CD4-positive, alpha-beta T cell treated with Interleukin-17A for 1 hour (primary cell): ENCODE data around the gene CDK10.

Source experiments
- DNase-seq: peaks from one replicate; pipeline ENCODE4 v3.0.0-alpha.2; 2020

CDK10 gene

DNA sequence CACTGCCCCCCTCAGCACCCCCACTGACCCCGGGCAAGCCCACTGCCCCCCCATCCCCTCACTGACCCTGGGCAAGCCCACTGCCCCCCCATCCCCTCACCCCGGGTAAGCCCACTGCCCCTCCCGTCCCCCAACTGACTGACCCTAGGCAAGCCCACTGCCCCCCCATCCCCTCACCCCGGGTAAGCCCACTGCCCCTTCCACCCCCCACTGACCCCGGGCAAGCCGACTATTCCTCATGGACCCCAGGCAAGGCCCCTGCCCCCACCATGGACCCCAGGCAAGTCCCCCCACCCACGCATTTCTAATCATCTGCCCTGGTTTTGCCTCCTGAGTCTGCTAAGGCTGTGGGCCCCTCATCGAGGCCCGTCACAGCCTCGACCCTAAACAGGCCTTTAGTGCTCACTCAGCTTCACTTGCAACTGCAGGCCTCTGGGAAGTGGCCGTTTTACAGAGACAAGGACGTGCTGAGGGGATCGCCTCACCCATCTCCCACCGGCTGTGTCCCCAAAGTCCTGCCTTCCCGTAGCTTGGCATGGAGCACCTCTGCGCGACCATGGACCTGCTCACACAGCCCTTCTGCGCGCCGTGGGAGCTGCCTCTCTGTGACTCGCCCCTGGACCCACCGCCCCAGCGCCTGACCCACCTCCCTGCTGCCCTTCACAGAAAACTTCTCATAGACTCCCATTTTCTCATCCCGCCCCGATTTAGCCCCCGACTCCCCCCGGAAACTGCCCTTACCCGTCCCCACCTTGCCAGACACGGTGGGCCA is 30.6 kb downstream of the CDK10 start:
- DNase-seq = no peak

DNA sequence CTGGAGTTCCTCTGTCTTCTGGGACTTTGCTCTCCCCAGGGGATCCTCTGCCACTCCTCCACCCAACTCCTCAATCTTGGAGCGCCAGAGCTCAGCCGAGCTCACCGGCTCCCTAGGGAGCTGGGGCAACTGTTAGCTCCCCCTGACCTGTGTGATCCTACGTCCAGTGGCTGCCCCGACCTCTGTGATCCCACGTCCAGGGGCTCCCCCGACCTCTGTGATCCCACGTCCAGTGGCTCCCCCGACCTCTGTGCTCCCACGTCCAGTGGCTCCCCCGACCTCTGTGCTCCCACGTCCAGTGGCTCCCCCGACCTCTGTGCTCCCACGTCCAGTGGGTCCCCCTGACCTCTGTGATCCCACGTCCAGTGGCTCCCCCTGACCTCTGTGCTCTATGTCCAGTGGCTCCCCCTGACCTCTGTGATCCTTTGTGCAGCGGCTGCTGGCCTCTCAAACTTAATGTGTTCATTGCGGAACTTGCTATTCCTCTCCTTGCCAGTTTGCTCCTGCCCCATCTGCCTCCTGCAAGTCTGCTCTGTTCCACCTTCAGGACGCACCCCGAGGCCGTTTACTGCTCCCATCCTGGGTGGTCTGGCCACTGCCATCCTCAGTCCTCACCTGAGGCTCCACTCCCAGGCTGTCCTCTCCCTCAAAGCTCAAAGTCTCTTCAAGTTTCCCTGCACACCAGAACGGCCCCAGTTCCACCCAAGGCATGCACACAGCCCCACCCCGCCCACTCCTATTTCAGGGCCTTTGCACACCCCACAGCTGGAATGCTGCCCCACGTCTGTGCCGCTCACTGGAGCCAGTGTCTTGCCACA is 31.4 kb downstream of the CDK10 start:
- no peak for DNase-seq

DNA sequence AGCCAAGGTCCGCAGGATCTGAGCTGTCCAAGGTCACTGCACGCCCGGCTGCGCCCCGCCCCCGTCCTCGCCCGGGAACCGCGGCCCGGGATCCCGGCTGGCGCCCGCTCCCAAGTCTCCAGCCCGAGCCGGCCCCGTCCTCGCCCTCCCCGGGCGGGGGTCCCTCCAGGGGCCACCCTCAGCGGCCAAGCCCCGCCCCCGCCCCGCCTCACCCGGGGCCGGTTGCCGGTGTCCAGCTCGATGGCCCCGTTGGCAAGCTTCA is 34.0 kb downstream of the CDK10 start:
- no peak for DNase-seq

DNA sequence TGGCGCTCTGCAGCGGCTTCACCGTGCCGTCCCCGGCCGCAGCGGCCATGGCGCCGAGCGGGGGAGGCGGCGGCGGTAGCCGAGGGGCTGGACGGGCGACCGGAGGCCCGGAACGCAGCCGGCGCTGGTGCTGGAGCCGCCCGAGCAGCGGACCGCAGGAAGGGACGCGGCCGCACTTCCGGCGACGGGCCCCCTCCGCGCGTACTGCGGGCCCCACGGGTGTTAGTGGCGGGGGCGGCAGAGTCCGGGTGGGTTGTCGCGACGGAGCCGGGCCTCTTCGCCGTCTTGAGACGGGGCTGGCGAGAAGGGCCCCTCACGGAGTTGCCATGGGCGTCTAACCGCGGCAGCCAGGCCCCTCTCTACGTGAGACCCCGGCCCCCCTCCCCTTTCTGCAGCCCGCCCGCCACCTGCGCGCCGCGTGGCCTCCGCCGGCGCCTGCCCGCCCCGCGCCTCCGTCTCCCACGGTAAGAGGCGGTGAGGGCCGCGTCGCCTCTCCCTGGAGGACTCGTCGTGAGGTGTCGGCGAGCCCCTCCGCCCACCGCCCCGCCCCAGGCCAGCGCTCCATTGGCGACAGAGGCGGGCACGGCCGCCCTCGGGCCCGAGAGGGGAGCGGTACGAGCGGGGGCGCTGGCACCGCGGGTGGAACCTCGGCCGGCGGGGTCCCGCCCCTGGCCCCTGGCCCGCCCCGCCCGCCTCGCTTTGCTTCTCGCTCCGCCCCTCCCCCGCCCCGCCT is 34.5 kb downstream of the CDK10 start, which contains the start of the genes VPS9D1 and ZNF276:
Gene VPS9D1 (minus strand): TSS at position 86 of the 733 bp plus-strand sequence. CDS start 37 bp downstream, at position 49.
Gene ZNF276 (plus strand): TSS at position 725 of the 733 bp plus-strand sequence. CDS start 104 bp downstream, outside the sequence.
- peak; percentile 85 for DNase-seq

DNA sequence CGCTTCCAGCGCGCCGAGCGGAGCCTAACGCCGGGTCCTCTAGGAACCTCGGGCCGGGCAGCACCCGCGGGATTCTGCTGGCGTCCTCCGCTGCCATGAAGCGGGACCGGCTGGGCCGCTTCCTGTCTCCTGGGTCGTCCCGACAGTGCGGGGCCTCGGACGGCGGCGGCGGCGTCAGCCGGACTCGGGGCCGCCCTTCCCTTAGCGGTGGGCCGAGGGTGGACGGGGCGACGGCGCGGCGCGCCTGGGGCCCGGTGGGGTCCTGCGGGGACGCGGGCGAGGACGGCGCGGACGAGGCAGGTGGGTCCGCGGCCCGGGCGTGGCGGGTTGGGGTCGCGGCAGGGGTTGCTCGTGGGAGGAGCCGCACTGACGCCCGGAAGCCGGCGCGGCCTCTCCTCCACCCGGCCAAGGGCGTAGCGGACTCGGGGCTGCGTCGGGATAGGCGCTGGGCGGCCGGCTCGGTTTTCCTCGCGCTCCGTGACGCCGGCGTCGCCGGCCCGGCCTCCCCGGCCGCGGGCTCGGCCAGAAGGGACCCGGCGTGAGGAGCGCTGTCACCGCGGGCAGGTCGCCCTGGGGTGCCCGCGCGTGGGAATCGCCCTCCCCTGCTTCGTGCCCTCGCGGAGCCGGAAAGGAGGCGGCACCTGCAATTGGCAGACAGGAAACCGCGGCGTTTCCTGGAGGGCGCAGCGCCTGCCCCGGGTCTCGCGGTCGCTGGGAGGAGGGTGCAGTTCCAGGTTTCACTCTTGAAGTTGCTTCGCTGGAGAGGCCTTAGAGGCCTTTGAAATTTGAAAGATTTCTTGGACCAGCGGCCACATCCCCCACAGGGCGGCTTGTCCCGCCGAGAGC is 35.3 kb downstream of the CDK10 start:
- peak; percentile 93 for DNase-seq

DNA sequence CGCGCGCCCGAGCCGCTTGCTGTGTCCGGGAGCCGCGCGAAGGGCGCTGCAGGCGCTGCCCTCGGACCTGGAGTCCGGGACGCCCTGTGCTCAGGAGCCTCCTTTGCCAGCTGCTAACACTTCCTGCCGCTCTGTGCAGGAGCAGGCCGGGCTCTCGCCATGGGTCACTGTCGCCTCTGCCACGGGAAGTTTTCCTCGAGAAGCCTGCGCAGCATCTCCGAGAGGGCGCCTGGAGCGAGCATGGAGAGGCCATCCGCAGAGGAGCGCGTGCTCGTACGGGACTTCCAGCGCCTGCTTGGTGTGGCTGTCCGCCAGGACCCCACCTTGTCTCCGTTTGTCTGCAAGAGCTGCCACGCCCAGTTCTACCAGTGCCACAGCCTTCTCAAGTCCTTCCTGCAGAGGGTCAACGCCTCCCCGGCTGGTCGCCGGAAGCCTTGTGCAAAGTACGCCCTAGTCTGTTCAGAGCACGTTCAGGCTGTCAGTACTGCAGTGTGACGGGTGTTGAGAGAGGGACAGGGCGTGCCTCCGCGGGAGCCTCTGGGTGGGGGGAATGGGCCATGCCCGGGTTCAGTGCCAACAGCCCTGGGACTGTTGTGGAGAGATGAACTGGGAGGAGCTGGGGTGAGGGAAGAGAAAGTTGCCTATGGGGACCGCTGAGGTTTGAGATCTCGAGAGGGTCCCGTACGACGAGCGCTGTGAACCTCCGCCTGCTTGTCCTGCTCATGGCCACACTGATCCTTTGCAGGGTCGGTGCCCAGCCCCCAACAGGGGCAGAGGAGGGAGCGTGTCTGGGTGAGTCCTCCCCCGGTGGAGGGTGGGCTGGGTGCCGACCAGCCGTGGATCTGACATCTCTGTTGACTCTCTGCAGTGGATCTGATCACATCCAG is 36.1 kb downstream of the CDK10 start:
- peak; percentile 83 for DNase-seq

DNA sequence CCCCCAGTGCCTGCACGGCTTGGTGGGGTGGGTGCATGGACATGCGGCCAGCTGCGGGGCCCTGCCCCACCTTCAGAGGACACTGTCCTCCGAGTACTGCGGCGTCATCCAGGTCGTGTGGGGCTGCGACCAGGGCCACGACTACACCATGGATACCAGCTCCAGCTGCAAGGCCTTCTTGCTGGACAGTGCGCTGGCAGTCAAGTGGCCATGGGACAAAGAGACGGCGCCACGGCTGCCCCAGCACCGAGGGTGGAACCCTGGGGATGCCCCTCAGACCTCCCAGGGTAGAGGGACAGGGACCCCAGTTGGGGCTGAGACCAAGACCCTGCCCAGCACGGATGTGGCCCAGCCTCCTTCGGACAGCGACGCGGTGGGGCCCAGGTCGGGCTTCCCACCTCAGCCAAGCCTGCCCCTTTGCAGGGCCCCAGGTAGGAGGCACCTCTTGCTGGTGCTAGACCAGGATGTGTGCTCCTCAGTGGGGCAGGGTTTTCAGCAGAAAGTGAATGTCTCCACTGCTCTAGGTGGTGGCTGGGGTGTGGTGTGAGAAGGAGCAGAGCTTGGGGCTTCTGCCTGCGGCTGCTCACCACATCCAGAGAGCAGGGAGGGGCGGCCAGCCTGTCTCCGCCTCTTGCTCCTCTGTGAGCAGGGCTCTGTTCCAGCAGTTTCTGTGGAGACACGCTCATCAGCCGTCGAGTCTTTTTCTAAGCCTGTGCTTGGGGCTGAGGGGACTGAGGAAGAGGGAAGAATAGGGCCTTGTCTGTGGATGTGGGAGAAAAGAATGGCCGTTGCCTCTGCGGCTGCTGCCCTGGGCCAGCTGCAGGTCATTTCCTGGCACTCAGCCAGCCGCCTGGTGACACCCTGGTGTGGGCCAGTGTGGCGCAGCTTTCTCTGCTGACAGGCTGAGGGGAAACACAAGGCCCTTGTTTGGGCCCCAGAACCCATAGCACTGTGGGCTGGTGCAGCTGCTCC is 37.1 kb downstream of the CDK10 start:
- DNase-seq = peak; percentile 91

DNA sequence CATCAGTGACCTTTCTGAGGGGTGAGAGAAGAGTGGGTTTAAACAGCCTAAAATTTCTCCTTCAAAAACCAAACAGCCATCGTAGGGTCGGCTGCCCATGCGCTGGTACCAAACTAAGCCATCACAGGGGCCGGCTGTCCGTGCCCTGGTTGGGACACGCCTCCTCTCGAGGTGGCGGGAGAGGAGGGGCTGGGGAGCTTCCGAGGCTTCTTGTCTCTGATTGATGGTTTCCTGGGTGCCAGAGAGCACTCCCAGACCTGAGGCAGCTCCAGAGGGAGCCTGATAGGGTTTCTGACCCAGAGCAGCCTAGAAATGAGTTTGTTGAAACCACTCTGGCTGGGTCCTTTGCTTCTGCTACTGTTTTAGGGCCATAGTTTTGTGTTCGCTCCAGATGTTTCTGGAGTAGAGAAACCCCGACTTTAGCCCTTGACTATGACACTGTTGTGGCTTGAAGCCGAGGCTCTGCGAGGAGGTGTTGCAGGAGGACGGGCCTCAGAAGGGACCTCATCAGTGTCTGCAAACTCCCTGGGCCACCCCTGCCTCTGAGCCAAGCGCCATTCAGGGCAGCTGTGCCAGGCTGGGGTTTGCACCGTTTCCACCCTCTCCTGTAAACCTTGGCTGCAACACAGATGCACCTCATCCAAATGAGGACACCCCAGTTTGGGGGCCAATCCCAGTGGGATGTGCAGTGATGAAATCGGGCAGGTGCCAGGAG is 41.1 kb downstream of the CDK10 start:
- DNase-seq = no peak

DNA sequence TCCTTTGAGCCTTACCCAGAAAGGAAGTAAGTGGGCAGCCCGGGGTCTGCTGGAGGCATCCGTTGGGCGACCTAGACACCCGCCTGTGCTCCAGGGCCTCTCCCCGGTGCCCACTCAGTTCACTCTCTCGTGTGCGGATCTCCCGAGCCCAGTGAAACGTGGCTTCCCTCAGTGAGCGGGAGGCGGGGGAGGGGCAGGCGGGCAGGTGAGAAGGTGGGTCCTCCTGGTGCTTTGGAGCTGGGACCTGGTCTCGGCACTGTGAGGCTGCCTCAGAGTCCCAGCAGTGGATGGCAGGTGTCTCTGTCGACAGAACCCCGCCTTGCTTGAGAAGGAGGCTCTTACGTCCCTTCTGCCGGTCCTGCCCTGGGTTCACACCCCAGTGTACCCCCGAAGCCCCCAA is 42.8 kb downstream of the CDK10 start:
- no peak for DNase-seq

DNA sequence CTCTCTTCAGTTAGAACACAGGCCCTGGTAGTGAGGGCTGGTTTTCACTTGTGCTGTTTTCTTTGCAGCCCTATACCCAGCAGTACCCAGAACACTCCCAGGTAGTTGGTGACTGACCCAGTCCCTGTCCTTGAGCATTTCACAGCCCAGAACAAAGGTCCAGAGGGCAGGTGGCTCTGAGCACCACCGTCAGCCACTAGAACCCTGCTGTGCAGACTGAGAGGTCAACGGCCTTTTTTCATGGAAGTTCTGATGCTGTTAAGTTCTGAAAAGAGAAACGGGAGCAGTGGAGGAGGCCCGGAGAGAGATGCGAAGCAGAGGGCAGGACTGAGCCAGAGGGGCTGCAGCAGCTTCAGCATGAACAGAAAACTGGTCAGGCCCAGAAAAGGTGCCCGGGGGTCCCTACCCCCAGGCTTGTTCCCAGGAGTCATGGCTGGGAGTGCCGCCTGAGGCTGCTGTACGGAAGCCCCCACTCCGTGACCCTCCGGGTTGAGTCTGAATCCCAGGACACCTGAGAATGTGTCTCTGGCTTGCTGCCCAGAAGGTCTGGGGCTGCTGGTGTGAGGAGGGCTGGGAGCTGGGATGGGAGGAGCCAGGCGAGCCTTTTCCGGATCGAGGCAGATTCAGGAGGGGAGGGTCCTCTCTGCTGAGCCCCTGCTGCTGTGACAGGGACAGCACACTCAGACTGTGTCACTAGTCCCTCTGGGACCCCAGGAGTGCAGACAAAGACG is 43.5 kb downstream of the CDK10 start:
- no peak for DNase-seq

DNA sequence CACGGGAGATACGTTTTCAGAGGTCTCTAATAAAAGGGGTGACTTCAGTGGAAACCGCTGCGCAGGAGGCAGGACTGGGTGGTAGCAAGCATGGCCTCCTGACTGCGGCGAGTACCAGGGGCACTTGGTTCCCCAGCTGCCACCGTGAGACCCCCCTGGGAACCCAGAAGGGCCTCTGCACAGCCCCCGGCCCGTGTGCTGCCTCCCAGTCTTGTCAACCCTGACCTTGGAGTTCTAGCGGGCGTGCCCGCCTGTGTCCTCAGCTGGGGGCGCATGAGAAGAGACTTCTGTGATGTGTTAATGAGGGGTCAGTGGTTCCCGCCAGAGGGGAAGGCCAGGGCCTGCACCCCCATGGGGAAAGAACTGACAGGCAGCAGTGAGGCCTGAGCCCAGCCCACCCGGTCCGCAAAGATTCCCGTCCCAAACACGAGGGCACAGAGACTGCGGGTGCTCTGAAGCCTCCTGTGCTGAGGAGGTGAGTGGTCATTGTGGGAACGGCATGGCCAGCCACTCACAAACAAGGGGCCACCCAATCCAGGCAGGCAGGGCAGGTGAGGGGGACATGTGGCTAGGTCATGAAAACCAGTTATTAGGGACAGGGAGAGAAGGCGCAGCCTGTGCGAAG is 44.2 kb downstream of the CDK10 start:
- no peak for DNase-seq

DNA sequence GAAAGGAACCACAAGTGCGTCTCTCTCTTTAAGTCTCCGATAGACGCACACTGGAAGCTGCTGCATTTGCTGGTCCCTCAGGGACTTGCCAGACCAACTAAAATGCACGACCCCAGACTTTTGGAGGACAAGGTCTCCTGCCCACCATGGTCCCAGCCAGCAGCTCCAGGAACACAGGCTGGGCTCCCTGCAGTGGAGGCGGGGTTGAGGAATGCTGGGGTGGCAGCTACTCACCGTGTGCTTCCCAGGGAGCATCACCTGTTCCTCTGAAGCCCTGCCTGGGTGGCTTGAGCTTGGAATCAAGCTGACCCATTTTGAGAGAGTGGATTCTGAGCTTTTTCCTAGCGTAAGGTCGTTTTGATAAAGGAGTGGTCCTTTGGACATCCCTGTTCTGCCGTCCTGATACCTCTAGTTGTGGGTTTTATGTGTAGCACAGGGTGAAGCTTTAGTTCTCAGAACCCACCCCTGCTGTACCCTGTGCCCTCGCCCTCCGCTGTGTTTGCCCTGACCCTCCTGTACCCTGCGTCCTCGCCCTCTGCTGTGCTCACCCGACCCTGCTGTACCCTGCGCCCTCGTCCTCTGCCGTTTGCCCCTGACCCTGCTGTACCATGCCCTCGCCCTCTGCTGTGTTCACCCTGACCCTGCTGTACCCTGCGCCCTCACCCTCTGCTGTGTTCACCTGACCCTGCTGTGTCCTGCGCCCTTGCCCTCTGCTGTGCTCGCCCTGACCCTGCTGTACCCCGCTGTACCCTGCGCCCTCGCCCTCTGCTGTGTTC is 45.8 kb downstream of the CDK10 start:
- DNase-seq = no peak

DNA sequence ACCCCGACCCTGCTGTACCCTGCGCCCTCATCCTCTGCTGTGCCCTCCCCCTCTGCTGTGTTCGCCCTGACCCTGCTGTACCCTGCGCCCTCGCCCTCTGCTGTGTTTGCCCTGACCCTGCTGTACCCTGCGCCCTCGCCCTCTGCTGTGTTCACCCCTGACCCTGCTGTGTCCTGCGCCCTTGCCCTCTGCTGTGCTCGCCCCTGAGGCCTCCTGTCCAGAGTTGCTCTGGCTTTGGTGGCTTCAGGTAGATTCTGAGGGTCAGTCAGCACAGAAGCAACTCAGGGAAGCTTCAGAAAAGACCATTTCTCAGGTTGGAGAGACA is 46.4 kb downstream of the CDK10 start:
- DNase-seq = no peak

DNA sequence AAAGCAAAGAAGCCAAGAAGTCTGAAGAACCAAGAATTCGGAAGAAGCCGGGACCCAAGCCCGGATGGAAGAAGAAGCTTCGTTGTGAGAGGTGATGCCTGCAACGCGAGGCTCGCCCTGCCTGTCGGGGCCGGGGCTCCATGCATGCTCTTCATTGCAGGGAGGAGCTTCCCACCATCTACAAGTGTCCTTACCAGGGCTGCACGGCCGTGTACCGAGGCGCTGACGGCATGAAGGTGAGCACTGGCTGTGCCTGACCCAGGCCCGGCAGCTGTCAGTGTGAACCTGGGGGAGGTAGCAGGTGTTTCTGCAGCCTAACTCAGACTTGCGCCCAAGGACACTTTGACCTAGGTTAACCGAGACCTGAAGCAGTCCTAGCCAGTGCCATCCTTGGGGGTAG is 46.8 kb downstream of the CDK10 start:
- DNase-seq = no peak

DNA sequence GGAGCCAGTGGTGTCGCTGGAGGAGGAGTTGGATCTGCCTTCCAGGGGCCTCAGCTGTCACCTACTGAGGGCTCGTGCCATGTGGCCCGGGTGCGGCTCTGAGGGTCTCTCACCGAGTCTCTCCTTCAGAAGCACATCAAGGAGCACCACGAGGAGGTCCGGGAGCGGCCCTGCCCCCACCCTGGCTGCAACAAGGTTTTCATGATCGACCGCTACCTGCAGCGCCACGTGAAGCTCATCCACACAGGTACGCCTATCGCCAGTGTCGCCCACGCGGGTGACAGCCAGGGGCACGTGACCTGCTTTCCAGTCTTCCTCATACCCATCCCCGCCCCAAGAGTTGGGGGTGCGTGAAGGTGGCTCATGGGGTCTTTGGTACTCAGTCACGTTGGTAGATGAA is 47.3 kb downstream of the CDK10 start:
- DNase-seq = no peak

DNA sequence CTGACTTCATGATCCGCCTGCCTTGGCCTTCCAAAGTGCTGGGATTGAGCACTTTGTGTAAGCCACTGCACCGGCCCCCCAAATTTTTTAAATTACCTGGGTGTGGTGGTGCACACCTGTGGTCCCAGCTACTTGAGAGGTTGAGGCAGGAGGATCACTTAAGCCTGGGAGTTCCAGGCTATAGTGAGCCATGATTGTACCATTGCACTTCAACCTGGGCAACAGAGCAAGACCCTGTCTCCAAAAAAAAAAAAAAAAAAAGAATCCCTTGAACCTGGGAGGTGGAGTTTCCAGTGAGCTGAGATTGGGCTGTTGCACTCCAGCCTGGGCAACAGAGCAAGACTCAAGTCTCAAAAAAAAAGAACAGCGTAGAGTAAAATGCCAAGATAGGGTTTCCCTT is 50.1 kb downstream of the CDK10 start:
- no peak for DNase-seq

DNA sequence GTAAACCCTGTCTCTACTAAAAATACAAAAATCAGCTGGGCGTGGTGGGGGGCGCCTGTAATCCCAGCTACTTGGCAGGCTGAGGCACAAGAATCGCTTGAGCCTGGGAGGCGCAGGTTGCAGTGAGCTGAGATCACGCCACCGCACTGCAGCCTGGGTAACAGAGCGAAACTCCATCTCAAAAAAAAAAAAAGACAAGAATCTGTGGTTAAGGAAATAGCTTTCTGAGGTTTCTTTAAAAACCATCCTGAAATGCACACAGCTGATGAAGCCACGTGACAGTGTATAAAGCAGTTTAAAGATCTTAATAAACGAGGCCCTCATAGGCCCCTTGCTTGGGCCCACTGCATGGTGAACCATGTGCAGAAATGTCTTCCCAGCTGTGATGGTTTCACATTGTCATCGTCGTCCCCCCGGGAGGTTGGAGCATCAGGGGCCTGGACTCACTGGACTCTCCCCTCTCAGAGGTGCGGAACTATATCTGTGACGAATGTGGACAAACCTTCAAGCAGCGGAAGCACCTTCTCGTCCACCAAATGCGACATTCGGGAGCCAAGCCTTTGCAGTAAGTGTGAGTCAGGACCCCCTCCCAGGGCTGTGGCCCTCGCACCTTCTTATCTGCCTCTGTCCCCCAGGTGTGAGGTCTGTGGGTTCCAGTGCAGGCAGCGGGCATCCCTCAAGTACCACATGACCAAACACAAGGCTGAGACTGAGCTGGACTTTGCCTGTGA is 51.0 kb downstream of the CDK10 start:
- peak; percentile 72 for DNase-seq
